SU-DHL-6 (cell line): ENCODE results near the gene TMCC3.

ENCODE experiments used
- H2AFZ ChIP-seq: fragments of 200-600 bp; sonication (generic); 2 replicates; pipeline ENCODE4 v1.6.1; 2014; ENCODE audit warnings: low read depth, mild to moderate bottlenecking, moderate library complexity, mixed read lengths, antibody characterized with exemption, low read length; ENCODE audit not compliant: severe bottlenecking
- H3F3A ChIP-seq: fragments of 200-600 bp; shearing (Covaris generic); 2 replicates; pipeline ENCODE4 v1.6.0; 2016; ENCODE audit warnings: antibody characterized with exemption, mild to moderate bottlenecking; ENCODE audit not compliant: insufficient read depth
- H3K27ac ChIP-seq: fragments of 200-600 bp; sonication (generic); 2 replicates; pipeline ENCODE4 v1.5.1; 2016; ENCODE audit warnings: low read depth, mild to moderate bottlenecking, low read length, moderate library complexity, mixed read lengths
- H3K27me3 ChIP-seq: fragments of 200-600 bp; sonication (generic), shearing (Covaris generic); 2 replicates; pipeline ENCODE4 v1.6.0; 2014; ENCODE audit warnings: mild to moderate bottlenecking, low read length
- H3K36me3 ChIP-seq: fragments of 200-600 bp; sonication (generic); 2 replicates; pipeline ENCODE4 v1.6.1; 2014; ENCODE audit warnings: mild to moderate bottlenecking, low read length, mixed read lengths
- H3K4me2 ChIP-seq: fragments of 300-600, 200-600 bp; shearing (Covaris generic), sonication (generic); 2 replicates; pipeline ENCODE4 v1.6.0; 2014; ENCODE audit warnings: low read length, low read depth, mild to moderate bottlenecking; ENCODE audit not compliant: poor library complexity, severe bottlenecking
- H3K4me3 ChIP-seq: fragments of 200-600 bp; sonication (generic); 2 replicates; pipeline ENCODE4 v1.5.1; 2014; ENCODE audit warnings: antibody characterized with exemption, low read length, mild to moderate bottlenecking, mixed read lengths; ENCODE audit not compliant: insufficient read depth, poor library complexity, severe bottlenecking
- H3K79me2 ChIP-seq: fragments of 200-600 bp; sonication (generic); 2 replicates; pipeline ENCODE4 v1.6.1; 2014; ENCODE audit warnings: mild to moderate bottlenecking, low read length, moderate library complexity; ENCODE audit not compliant: insufficient read depth
- H3K9ac ChIP-seq: fragments of 200-600 bp; sonication (generic); 2 replicates; pipeline ENCODE4 v1.7.0; 2014; ENCODE audit warnings: mild to moderate bottlenecking, low read length
- H3K9me2 ChIP-seq: fragments of 200-600 bp; sonication (generic); replicated peaks from 2 replicates; pipeline ENCODE4 v1.6.1; 2014; ENCODE audit warnings: low read length; ENCODE audit not compliant: insufficient read depth
- H3K9me3 ChIP-seq: fragments of 200-600 bp; sonication (generic); 2 replicates; pipeline ENCODE4 v1.6.1; 2014; ENCODE audit warnings: low read length, mixed read lengths; ENCODE audit not compliant: insufficient read depth
- H4K20me1 ChIP-seq: fragments of 200-600 bp; sonication (generic); 2 replicates; pipeline ENCODE4 v1.6.1; 2014; ENCODE audit warnings: low read depth, mild to moderate bottlenecking, antibody characterized with exemption, low read length, moderate library complexity, mixed read lengths
- CTCF ChIP-seq: fragments of 200-600 bp; sonication (generic); IDR thresholded peaks from one replicate; pipeline ENCODE4 v1.5.1; 2017; ENCODE audit warnings: antibody characterized with exemption, mild to moderate bottlenecking, low read length, moderate library complexity; ENCODE audit not compliant: insufficient read depth, poor library complexity, severe bottlenecking
- EZH2phosphoT487 ChIP-seq: fragments of 200-600 bp; sonication (generic), shearing (Covaris generic); conservative IDR thresholded peaks from 2 replicates; pipeline ENCODE4 v1.6.1; 2018; ENCODE audit warnings: mild to moderate bottlenecking, antibody characterized with exemption, low read length, moderate library complexity, mixed read lengths

TMCC3 gene

DNA sequence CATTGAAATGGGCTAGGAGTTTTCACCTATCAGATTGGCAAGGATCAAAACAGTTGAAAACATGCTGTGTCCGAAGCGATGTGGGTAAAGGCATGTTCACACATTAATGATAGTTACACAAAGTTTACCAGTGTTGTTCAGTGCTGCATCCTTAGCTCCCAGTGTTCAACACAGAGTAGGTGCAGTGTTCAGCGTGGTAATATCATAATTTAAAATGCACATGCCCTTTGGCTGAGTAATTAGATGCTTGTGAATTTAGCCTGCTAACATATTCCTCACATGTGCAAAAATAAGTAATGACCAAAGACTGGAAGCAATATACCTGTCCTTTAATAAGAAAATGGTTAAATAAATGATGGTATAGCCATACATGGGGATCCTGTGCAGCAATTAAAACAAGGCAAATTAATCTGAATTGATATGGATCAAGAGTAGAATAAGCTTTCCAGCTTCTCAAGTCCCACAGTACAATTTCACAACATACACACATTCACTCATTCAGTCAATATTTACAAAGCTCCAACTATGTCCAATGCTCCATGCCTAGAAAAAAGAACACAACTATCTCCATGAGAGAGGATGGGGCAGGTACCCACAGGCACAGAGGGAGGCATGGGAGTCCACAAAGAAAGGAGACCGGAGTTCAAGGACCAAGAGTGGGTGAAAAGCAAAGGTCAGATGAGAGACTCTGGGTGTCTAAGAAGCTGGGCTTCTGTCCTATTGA is 12.8 kb downstream of the TMCC3 start:
- TF ChIP-seq CTCF (no peak), EZH2phosphoT487 (no peak)
- Histone ChIP-seq H3K27ac (no peak overlapping the region), H3K36me3 (no peaks in the 10 kb centered on the region), H3K27me3 (no peaks in the 10 kb centered on the region), H3K4me3 (no peak overlapping the region), H3K9ac (no peak overlapping the region), H3K9me2 (no peaks in the 10 kb centered on the region), H3K79me2 (no peaks in the 10 kb centered on the region), H3F3A (no peaks in the 10 kb centered on the region), H2AFZ (no peak overlapping the region), H3K9me3 (no peaks in the 10 kb centered on the region), H3K4me2 (no peak overlapping the region), H4K20me1 (no peaks in the 10 kb centered on the region)

GRCh38 chr12:94636462-94637085 is 13.8 kb downstream of the TMCC3 start:
- Histone ChIP-seq H3K9me3 (no peaks in the 10 kb centered on the region), H3K4me3 (no peak overlapping the region), H3K27me3 (no peaks in the 10 kb centered on the region), H3F3A (no peaks in the 10 kb centered on the region), H3K79me2 (no peaks in the 10 kb centered on the region), H3K9ac (no peak overlapping the region), H3K36me3 (no peaks in the 10 kb centered on the region), H2AFZ (no peak overlapping the region), H4K20me1 (no peaks in the 10 kb centered on the region), H3K9me2 (no peaks in the 10 kb centered on the region), H3K4me2 (no peak overlapping the region), H3K27ac (no peak overlapping the region)
- no peak for TF ChIP-seq CTCF
- TF ChIP-seq EZH2phosphoT487: no peak

DNA sequence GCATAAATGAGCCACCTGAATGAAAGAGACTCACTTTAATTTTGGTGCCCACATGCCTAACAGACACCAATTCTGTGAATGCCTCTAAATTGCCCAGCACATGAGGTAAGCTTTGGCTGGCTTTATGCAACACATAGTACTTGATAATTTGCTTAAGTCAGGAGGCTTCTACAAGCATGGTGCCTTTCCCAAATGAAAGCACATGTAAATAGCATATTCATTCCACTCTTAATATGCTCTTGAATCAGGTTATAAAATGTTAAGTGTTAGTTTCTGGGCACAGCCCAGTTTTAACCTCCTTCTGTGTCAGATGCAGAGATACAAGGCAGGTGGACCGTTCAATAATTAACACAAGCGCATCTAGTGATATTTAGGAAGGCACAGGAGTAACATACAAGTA is 15.6 kb downstream of the TMCC3 start:
- H3K27ac ChIP-seq: no peak overlapping the region
- H3K27me3 ChIP-seq: no peaks in the 10 kb centered on the region
- no peaks in the 10 kb centered on the region for H3K9me3 ChIP-seq
- TF ChIP-seq CTCF (no peak), EZH2phosphoT487 (no peak)
- H3K36me3 ChIP-seq: no peaks in the 10 kb centered on the region
- H4K20me1 ChIP-seq: no peaks in the 10 kb centered on the region
- no peak overlapping the region for H3K4me2 ChIP-seq
- no peak overlapping the region for H3K9ac ChIP-seq
- no peaks in the 10 kb centered on the region for H3K9me2 ChIP-seq
- H3K79me2 ChIP-seq: no peaks in the 10 kb centered on the region
- H3F3A ChIP-seq: no peaks in the 10 kb centered on the region
- H2AFZ ChIP-seq: no peak overlapping the region
- no peak overlapping the region for H3K4me3 ChIP-seq
